ENCODE data around the gene MTUS2. TPM values are rescaled to one million over a fixed set of nuclear protein-coding genes. Genes with fewer than 3 reads are reported as not detected.

The MTUS2 gene
- polyA plus RNA-seq, 1 donor from 2014 or later = 4.4 TPM

Small RNA genes within 50 kb of the gene (small RNA-seq; reads per million reads assigned to genes)
- 0 reads per million in 3 experiments for gene AL359741.1

Other genes with a start within 250 kb of the MTUS2 start
- 158 and 167 TPM in 2 replicates for gene POMP, start 161.2 kb upstream of the MTUS2 start, polyA plus RNA-seq
- gene SLC46A3, start 101.4 kb upstream of the MTUS2 start, polyA plus RNA-seq = 6.5 and 7.4 TPM in 2 replicates

All from neural cell (in vitro differentiated cells).